ENCODE data around the gene RAB11FIP4. TPM values are rescaled to one million over a fixed set of nuclear protein-coding genes. Genes with fewer than 3 reads are reported as not detected.

The RAB11FIP4 gene
- total RNA-seq, 1 donor from 2014 or later, result 103 TPM

DNA sequence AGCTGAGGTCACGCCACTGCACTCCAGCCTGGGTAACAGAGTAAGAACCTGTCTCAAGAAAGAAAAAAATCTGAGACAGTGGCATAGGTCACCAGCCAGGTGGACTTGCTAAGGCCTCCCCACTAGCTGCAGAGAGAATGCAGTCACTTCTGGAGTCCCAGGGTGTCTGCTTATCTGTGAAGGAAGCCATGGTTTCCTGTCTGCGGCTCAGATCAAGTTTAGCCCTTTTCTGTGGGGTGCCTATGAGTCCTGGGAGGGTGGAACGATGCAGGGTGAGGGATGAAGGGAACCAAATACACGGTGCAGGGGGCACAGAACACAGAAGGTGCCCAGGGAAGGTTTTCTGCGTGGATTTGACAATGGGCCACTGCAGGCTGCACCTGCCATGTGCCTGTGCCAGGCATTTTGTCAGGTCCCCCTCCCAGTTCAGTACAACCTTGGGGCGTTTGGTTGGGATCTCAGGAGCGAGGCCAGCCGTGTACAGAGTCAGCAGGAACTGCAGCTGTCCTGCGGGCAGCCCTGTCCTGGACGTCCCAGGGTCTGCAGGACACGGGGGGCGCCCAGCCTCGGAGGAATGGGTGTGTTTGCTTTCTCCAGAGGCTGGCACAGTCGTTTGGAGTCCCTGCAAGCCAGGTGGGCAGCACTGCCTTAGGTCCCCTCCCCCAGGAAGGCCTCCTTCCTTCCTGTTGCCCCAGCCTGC is 41.8 kb downstream of the RAB11FIP4 start:
- H3K36me3 Mint-ChIP-seq (ENCODE audit: unreplicated experiment), result peaks cover 9% of the 10 kb centered on the region

DNA sequence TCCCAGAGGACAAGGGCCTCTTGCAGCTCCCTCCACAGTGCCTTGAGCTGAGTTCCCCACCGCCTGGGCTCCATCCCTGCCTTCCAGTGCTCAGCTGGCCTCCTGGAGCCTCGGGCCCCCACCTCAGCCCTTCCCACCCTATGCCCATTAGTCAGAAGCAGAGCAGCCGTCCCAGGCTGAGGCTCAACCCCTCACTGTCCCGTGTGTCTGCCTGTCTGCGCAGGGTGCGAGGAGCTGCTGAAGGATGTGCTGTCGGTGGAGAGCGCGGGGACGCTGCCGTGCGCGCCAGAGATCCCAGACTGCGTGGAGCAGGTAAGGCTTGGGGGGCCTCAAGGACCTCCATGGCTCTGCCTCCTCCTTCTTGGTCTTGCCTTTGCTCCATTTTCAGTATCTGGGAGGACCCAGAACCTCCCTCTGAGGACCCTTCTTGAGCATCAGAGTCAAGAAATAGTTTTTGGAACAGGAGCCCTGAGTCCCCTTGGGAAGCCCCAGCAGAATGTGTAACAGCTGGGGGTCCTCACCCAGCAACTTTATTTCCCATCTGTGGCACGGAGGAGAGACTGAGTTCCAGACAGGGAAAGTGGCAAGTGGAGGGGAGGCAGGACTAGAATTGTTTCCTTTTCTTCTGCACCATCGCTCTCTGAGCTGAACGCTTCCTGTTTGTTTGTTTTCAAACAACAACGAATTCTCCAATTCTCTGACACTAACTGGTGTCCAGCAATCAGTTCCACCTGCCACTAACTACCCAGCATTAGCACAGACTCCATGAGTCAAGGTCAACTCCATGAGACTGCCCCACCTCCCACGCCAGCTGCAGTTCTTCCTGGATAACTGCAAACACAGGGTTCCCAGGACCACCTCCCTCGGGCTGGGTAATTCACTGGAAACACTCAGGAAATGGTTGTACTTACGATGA is 42.6 kb downstream of the RAB11FIP4 start:
- H3K9me3 Mint-ChIP-seq (ENCODE audit: unreplicated experiment), result peaks cover 9% of the 10 kb centered on the region
- peak overlapping the region; percentile 10 for H3K4me3 Mint-ChIP-seq (ENCODE audit: unreplicated experiment)
- H3K36me3 Mint-ChIP-seq (ENCODE audit: unreplicated experiment), result peaks cover 9% of the 10 kb centered on the region
- H3K27ac Mint-ChIP-seq (ENCODE audit: unreplicated experiment), result no peak overlapping the region
- no peak for DNase-seq
- peaks cover 9% of the 10 kb centered on the region for H3K27me3 Mint-ChIP-seq (ENCODE audit: unreplicated experiment)
- TF ChIP-seq, protein P1, sequence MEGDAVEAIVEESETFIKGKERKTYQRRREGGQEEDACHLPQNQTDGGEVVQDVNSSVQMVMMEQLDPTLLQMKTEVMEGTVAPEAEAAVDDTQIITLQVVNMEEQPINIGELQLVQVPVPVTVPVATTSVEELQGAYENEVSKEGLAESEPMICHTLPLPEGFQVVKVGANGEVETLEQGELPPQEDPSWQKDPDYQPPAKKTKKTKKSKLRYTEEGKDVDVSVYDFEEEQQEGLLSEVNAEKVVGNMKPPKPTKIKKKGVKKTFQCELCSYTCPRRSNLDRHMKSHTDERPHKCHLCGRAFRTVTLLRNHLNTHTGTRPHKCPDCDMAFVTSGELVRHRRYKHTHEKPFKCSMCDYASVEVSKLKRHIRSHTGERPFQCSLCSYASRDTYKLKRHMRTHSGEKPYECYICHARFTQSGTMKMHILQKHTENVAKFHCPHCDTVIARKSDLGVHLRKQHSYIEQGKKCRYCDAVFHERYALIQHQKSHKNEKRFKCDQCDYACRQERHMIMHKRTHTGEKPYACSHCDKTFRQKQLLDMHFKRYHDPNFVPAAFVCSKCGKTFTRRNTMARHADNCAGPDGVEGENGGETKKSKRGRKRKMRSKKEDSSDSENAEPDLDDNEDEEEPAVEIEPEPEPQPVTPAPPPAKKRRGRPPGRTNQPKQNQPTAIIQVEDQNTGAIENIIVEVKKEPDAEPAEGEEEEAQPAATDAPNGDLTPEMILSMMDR (IDR thresholded peaks at IDR 0.05; ENCODE audit: partially characterized antibody, unreplicated experiment), result no peak
- H3K4me1 Mint-ChIP-seq (ENCODE audit: low read depth, unreplicated experiment), result peaks cover 17% of the 10 kb centered on the region

More for the DNA sequence above, 41.8 kb downstream of the RAB11FIP4 start:
- Mint-ChIP-seq H3K27ac (ENCODE audit: unreplicated experiment) (no peak overlapping the region), H3K4me1 (ENCODE audit: low read depth, unreplicated experiment) (peaks cover 17% of the 10 kb centered on the region), H3K4me3 (ENCODE audit: unreplicated experiment) (no peak overlapping the region), H3K9me3 (ENCODE audit: unreplicated experiment) (peaks cover 9% of the 10 kb centered on the region), H3K27me3 (ENCODE audit: unreplicated experiment) (peaks cover 8% of the 10 kb centered on the region)
- DNase-seq, result no peak
- TF ChIP-seq, protein P1 (IDR thresholded peaks at IDR 0.05; ENCODE audit: partially characterized antibody, unreplicated experiment), result no peak

DNA sequence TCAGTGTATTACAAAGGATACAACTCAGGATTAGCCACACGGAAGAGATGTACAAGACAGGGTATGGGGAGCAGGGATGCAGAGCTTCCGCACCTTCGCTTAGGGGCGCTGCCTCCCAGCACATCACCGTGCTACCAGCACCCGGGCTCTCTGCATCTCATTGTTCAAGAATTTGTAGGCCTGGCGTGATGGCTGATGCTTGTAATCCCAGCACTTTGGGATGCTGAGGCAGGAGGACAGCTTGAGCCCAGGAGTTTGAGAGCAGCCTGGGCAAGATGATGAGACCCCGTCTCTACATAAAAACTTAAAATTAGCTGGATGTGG is 43.2 kb downstream of the RAB11FIP4 start:
- Mint-ChIP-seq H3K36me3 (ENCODE audit: unreplicated experiment) (peaks cover 9% of the 10 kb centered on the region), H3K9me3 (ENCODE audit: unreplicated experiment) (peaks cover 9% of the 10 kb centered on the region), H3K4me3 (ENCODE audit: unreplicated experiment) (peak overlapping the region; percentile 10), H3K27ac (ENCODE audit: unreplicated experiment) (no peak overlapping the region), H3K27me3 (ENCODE audit: unreplicated experiment) (peaks cover 9% of the 10 kb centered on the region), H3K4me1 (ENCODE audit: low read depth, unreplicated experiment) (peaks cover 17% of the 10 kb centered on the region)
- TF ChIP-seq, protein P1 (IDR thresholded peaks at IDR 0.05; ENCODE audit: partially characterized antibody, unreplicated experiment), result no peak
- DNase-seq, result no peak

DNA sequence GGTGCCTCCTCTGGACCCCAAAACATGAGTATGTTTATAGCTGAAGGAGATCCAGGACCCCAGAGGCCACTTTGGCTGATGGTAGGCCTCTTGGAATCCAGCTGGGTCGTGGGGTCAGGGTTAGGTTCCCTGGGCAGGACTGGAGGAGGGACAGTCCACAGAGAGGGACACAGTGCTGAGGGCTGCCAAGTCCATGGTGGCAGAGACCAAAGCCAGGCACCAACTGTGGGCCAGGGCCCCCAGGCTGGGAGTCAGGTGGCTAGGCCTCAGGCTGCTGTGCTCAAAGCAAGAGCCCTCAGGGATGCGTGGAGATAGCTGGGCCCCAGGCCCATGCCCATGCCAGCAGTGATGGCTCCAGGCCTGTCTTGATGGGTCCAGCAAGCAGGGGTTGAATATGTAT is 44.1 kb downstream of the RAB11FIP4 start:
- H3K4me3 Mint-ChIP-seq (ENCODE audit: unreplicated experiment), result no peak overlapping the region
- peaks cover 7% of the 10 kb centered on the region for H3K27me3 Mint-ChIP-seq (ENCODE audit: unreplicated experiment)
- TF ChIP-seq, protein P1 (IDR thresholded peaks at IDR 0.05; ENCODE audit: partially characterized antibody, unreplicated experiment), result no peak
- H3K9me3 Mint-ChIP-seq (ENCODE audit: unreplicated experiment), result peaks cover 6% of the 10 kb centered on the region
- H3K4me1 Mint-ChIP-seq (ENCODE audit: low read depth, unreplicated experiment), result peaks cover 17% of the 10 kb centered on the region
- no peak overlapping the region for H3K27ac Mint-ChIP-seq (ENCODE audit: unreplicated experiment)
- DNase-seq, result no peak
- H3K36me3 Mint-ChIP-seq (ENCODE audit: unreplicated experiment), result peaks cover 9% of the 10 kb centered on the region

All from glutamatergic neuron (in vitro differentiated cells).